ENCODE data around the gene FANCG.

GRCh38 chr9:35114840-35115628 lies 35.3 kb upstream of the FANCG start:
- TF ChIP-seq ZNF350 (tag by site-specific recombination; IDR thresholded peaks at IDR 0.05) (no peak), CTCF (tag by site-specific recombination; IDR thresholded peaks at IDR 0.05) (no peak), ZNF112 (tag by site-specific recombination; IDR thresholded peaks at IDR 0.05) (no peak), ZNF560 (tag by site-specific recombination; IDR thresholded peaks at IDR 0.05; ENCODE audit: borderline replicate concordance) (no peak), YY1 (tag by site-specific recombination; IDR thresholded peaks at IDR 0.05) (no peak), ZNF600 (tag by site-specific recombination; IDR thresholded peaks at IDR 0.05) (no peak), ZNF747 (tag by site-specific recombination; IDR thresholded peaks at IDR 0.05) (no peak), ZBTB7A (tag by site-specific recombination; IDR thresholded peaks at IDR 0.05; ENCODE audit: low read depth) (no peak), ZNF777 (tag by site-specific recombination; IDR thresholded peaks at IDR 0.05; ENCODE audit: borderline replicate concordance) (no peak), ZNF214 (tag by site-specific recombination; IDR thresholded peaks at IDR 0.05; ENCODE audit: borderline replicate concordance) (no peak), RBAK (tag by site-specific recombination; IDR thresholded peaks at IDR 0.05) (no peak)

Data from HEK293 (cell line).